ENCODE results near the gene TNXB.

DNA sequence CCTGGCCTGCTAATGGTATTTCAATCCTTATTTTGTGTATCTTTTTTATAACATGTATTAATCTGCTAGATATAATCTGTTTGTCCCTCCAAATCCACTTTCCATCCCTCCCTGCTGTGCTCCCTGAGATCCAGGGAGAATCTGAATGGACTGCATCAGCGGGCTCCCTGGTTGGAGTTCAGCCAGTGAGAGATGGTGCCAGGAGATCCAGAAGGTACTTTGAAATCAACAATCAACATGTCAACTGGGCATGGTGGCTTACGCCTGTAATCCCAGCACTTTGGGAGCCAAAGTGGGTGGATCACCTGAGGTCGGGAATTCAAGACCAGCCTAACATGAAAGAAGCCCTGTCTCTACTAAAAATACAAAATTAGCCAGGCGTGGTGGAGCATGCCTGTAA lies 14.5 kb upstream of the TNXB start:
- no peak for TF ChIP-seq CTCF (conservative IDR thresholded peaks at IDR 0.05)
- TF ChIP-seq ZFX (IDR thresholded peaks at IDR 0.05) = no peak

Measured in C4-2B (cell line).